Mesendoderm (in vitro differentiated cells): ENCODE data around the gene RBM47.

Experiments used
- DNase-seq: peaks from one replicate; pipeline ENCODE4 v3.0.0; 2013
- H2AK5ac ChIP-seq: 2 replicates; pipeline ENCODE4 v1.6.1; 2013; ENCODE audit warnings: low read length, inconsistent platforms
- H2BK120ac ChIP-seq: 2 replicates; pipeline ENCODE4 v1.6.1; 2013; ENCODE audit warnings: low read depth, mild to moderate bottlenecking, low read length, moderate library complexity, mixed read lengths
- H2BK15ac ChIP-seq: replicated peaks from 2 replicates; pipeline ENCODE4 v1.6.1; 2013; ENCODE audit warnings: low read depth, mild to moderate bottlenecking, moderate library complexity
- H2BK5ac ChIP-seq: 2 replicates; pipeline ENCODE4 v1.6.1; 2013; ENCODE audit warnings: low read length, inconsistent platforms
- H3K18ac ChIP-seq: 2 replicates; pipeline ENCODE4 v1.6.1; 2013; ENCODE audit warnings: mild to moderate bottlenecking, low read length, mixed read lengths
- H3K23ac ChIP-seq: one replicate; pipeline ENCODE4 v1.6.1; 2013; ENCODE audit warnings: low read length
- H3K27ac ChIP-seq: 2 replicates; pipeline ENCODE4 v1.5.1; 2013; ENCODE audit warnings: low read depth, mild to moderate bottlenecking, inconsistent platforms, low read length, moderate library complexity
- H3K27me3 ChIP-seq: 2 replicates; pipeline ENCODE4 v1.6.1; 2013; ENCODE audit warnings: low read length, control low read depth, mild to moderate bottlenecking, inconsistent platforms; ENCODE audit not compliant: insufficient read depth, poor library complexity
- H3K36me3 ChIP-seq: 2 replicates; pipeline ENCODE4 v1.6.1; 2013; ENCODE audit warnings: low read length, inconsistent platforms; ENCODE audit not compliant: control insufficient read depth, insufficient read depth
- H3K4ac ChIP-seq: one replicate; pipeline ENCODE4 v1.6.1; 2013; ENCODE audit warnings: low read depth, mild to moderate bottlenecking, low read length, moderate library complexity
- H3K4me1 ChIP-seq: 2 replicates; pipeline ENCODE4 v1.6.1; 2013; ENCODE audit warnings: low read depth, low read length, inconsistent platforms; ENCODE audit not compliant: control insufficient read depth
- H3K4me2 ChIP-seq: 2 replicates; pipeline ENCODE4 v1.6.1; 2013; ENCODE audit warnings: low read length
- H3K4me3 ChIP-seq: 2 replicates; pipeline ENCODE4 v1.5.1; 2013; ENCODE audit warnings: mild to moderate bottlenecking, low read length
- H3K56ac ChIP-seq: one replicate; pipeline ENCODE4 v1.6.1; 2013; ENCODE audit warnings: low read length
- H3K79me1 ChIP-seq: 2 replicates; pipeline ENCODE4 v1.6.1; 2013; ENCODE audit warnings: low read length, inconsistent platforms
- H3K79me2 ChIP-seq: 2 replicates; pipeline ENCODE4 v1.6.1; 2013; ENCODE audit warnings: mild to moderate bottlenecking, low read length; ENCODE audit not compliant: control insufficient read depth, insufficient read depth
- H3K9ac ChIP-seq: 2 replicates; pipeline ENCODE4 v1.6.1; 2013; ENCODE audit warnings: low read length, inconsistent platforms
- H4K5ac ChIP-seq: one replicate; pipeline ENCODE4 v1.6.1; 2013; ENCODE audit warnings: low read length
- H4K8ac ChIP-seq: one replicate; pipeline ENCODE4 v1.6.1; 2013; ENCODE audit warnings: low read depth, mild to moderate bottlenecking, control low read depth, low read length, moderate library complexity
- WGBS: extraction: QIAGEN DNeasy Blood & Tissue Kit; methylation state at CpG from one replicate; pipeline ENCODE4 v1.1.7; 2013; ENCODE audit warnings: low lambda C conversion rate, missing lambda C conversion rate; ENCODE audit not compliant: insufficient coverage; ENCODE audit errors: extremely low coverage; 5-methylcytosine and 5-hydroxymethylcytosine counted together

Gene RBM47

DNA sequence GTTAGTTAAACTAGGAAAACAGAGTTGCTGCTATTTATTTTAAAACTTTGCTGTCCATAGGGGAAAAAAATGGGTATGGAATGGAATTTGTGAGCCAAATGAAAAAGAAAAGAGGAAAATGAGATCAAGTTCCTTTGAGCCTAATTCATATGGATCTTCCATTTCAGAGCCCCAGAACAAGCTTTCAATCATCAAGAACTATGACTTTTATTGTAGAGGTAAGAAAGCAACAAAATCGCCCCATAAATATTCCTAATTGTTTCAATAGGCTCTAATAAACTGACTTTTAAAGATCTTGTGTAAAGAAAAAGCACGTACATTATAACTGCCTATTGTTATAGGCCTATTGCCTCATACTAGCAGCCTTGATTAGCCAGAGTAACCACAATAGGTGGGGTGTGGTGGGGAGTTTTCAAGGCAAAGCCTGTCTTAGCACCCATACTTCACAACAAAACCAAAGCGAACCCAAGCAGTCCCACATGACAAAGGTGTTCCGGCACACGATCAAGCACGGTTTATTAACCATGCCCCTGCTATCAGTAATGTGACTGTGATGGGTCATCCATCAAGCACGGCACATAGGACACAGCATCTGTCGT is 44.4 kb downstream of the RBM47 start:
- H2BK5ac ChIP-seq, result no peak overlapping the region
- no peak overlapping the region for H3K4me2 ChIP-seq
- H3K27ac ChIP-seq, result no peak overlapping the region
- H3K4me3 ChIP-seq, result no peak overlapping the region
- no peak overlapping the region for H4K5ac ChIP-seq
- H3K56ac ChIP-seq, result peak overlapping the region; percentile 11
- H3K4ac ChIP-seq, result no peak overlapping the region
- H3K36me3 ChIP-seq, result no peaks in the 10 kb centered on the region
- no peak overlapping the region for H2BK15ac ChIP-seq
- no peak for DNase-seq
- peaks cover 3% of the 10 kb centered on the region for H3K4me1 ChIP-seq
- H3K27me3 ChIP-seq, result no peaks in the 10 kb centered on the region
- H2AK5ac ChIP-seq, result no peak overlapping the region
- peaks cover 18% of the 10 kb centered on the region for H3K79me2 ChIP-seq
- H3K9ac ChIP-seq, result no peak overlapping the region
- no peak overlapping the region for H3K23ac ChIP-seq
- H3K18ac ChIP-seq, result no peak overlapping the region
- peaks cover 5% of the 10 kb centered on the region for H3K79me1 ChIP-seq
- H4K8ac ChIP-seq, result no peak overlapping the region
- no CpG with 5 or more reads among the region's 8 CpGs for WGBS
- no peak overlapping the region for H2BK120ac ChIP-seq

DNA sequence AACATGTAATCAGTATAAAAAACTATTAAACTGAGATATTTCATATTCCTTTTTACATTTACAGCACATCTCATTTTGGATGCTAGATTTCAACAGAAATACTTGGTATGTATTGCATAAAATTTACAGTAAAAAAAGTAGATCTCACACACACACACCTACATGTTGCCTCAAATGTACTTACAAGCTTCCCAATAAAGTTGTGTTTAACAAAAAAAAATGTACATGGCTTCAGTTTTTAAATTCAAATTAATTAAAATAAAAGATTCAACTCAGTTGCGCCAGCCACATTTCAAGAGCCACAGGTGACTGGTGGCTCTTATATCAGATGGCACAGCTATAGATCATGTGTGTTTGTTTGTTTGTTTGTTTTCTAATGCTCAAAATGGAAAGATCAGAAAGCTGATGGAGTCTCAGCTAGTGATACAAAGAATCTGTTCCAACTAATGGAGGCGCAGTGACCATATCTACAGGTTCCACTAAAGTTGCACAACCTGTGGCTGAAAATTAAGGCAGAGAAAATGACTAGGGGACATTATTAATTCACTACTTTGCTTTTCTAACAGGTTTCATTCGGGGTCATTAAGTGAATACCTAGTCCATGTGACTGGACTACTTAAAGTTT is 45.0 kb downstream of the RBM47 start:
- H3K56ac ChIP-seq, result no peak overlapping the region
- no CpG with 5 or more reads among the region's 3 CpGs for WGBS

GRCh38 chr4:40583850-40584439 is 45.7 kb downstream of the RBM47 start:
- no peak overlapping the region for H4K8ac ChIP-seq
- WGBS, result no CpG with 5 or more reads among the region's 9 CpGs
- peaks cover 20% of the 10 kb centered on the region for H3K79me2 ChIP-seq
- H3K23ac ChIP-seq, result no peak overlapping the region
- H3K36me3 ChIP-seq, result no peaks in the 10 kb centered on the region
- no peak overlapping the region for H2BK15ac ChIP-seq
- H2BK5ac ChIP-seq, result no peak overlapping the region
- H3K27me3 ChIP-seq, result no peaks in the 10 kb centered on the region
- H3K4me1 ChIP-seq, result peaks cover 3% of the 10 kb centered on the region
- H3K18ac ChIP-seq, result no peak overlapping the region
- H4K5ac ChIP-seq, result no peak overlapping the region
- no peak overlapping the region for H3K4me3 ChIP-seq
- H3K79me1 ChIP-seq, result peaks cover 5% of the 10 kb centered on the region
- H2AK5ac ChIP-seq, result no peak overlapping the region
- no peak for DNase-seq
- H3K56ac ChIP-seq, result no peak overlapping the region
- no peak overlapping the region for H2BK120ac ChIP-seq
- H3K27ac ChIP-seq, result no peak overlapping the region
- H3K4ac ChIP-seq, result no peak overlapping the region
- no peak overlapping the region for H3K4me2 ChIP-seq
- H3K9ac ChIP-seq, result no peak overlapping the region

More for the DNA sequence above, 45.0 kb downstream of the RBM47 start:
- H3K4me2 ChIP-seq, result no peak overlapping the region
- H3K36me3 ChIP-seq, result no peaks in the 10 kb centered on the region
- no peak overlapping the region for H4K8ac ChIP-seq
- no peak overlapping the region for H4K5ac ChIP-seq
- H3K79me2 ChIP-seq, result peaks cover 20% of the 10 kb centered on the region
- no peak overlapping the region for H3K4me3 ChIP-seq
- peaks cover 5% of the 10 kb centered on the region for H3K79me1 ChIP-seq
- H2BK120ac ChIP-seq, result no peak overlapping the region
- H3K23ac ChIP-seq, result no peak overlapping the region
- H3K27ac ChIP-seq, result no peak overlapping the region
- H3K18ac ChIP-seq, result no peak overlapping the region
- H3K4me1 ChIP-seq, result peaks cover 3% of the 10 kb centered on the region
- no peak overlapping the region for H3K9ac ChIP-seq
- DNase-seq, result no peak
- no peak overlapping the region for H2AK5ac ChIP-seq
- no peak overlapping the region for H2BK5ac ChIP-seq
- no peaks in the 10 kb centered on the region for H3K27me3 ChIP-seq
- no peak overlapping the region for H2BK15ac ChIP-seq
- no peak overlapping the region for H3K4ac ChIP-seq

- no peak overlapping the region for H2AK5ac ChIP-seq
- no peak overlapping the region for H3K9ac ChIP-seq
- H2BK120ac ChIP-seq, result no peak overlapping the region
- H3K56ac ChIP-seq, result no peak overlapping the region
- no peak overlapping the region for H3K23ac ChIP-seq
- no peak overlapping the region for H2BK15ac ChIP-seq
- H3K36me3 ChIP-seq, result no peaks in the 10 kb centered on the region
- H3K27ac ChIP-seq, result no peak overlapping the region
- no peaks in the 10 kb centered on the region for H3K27me3 ChIP-seq
- H3K4ac ChIP-seq, result no peak overlapping the region
- no peak overlapping the region for H3K4me2 ChIP-seq
- no peak overlapping the region for H4K8ac ChIP-seq
- H3K4me1 ChIP-seq, result peaks cover 3% of the 10 kb centered on the region
- peaks cover 5% of the 10 kb centered on the region for H3K79me1 ChIP-seq
- H3K18ac ChIP-seq, result no peak overlapping the region
- H3K4me3 ChIP-seq, result no peak overlapping the region
- peaks cover 20% of the 10 kb centered on the region for H3K79me2 ChIP-seq
- DNase-seq, result no peak
- no peak overlapping the region for H4K5ac ChIP-seq
- no peak overlapping the region for H2BK5ac ChIP-seq
- no CpG with 5 or more reads among the region's 7 CpGs for WGBS
These were observed 47.3 kb downstream of the RBM47 start for GRCh38 chr4:40582413-40582812.

GRCh38 chr4:40581254-40582140 is 48.2 kb downstream of the RBM47 start:
- H3K36me3 ChIP-seq, result no peaks in the 10 kb centered on the region
- H3K79me1 ChIP-seq, result peaks cover 5% of the 10 kb centered on the region
- H3K79me2 ChIP-seq, result peaks cover 25% of the 10 kb centered on the region
- no peak overlapping the region for H3K4me3 ChIP-seq
- H2AK5ac ChIP-seq, result no peak overlapping the region
- H3K4me2 ChIP-seq, result no peak overlapping the region
- no CpG with 5 or more reads among the region's 15 CpGs for WGBS
- peak overlapping the region; percentile 3 for H3K27ac ChIP-seq
- H2BK5ac ChIP-seq, result no peak overlapping the region
- no peaks in the 10 kb centered on the region for H3K27me3 ChIP-seq
- H3K56ac ChIP-seq, result peak overlapping the region; percentile 26
- no peak overlapping the region for H3K4ac ChIP-seq
- H3K23ac ChIP-seq, result no peak overlapping the region
- no peak overlapping the region for H2BK15ac ChIP-seq
- peak; percentile 38 for DNase-seq
- H3K18ac ChIP-seq, result no peak overlapping the region
- H2BK120ac ChIP-seq, result no peak overlapping the region
- H4K8ac ChIP-seq, result no peak overlapping the region
- H3K4me1 ChIP-seq, result peaks cover 9% of the 10 kb centered on the region
- no peak overlapping the region for H3K9ac ChIP-seq
- H4K5ac ChIP-seq, result no peak overlapping the region
